ENCODE data around the gene RNU5D-1.

- TF ChIP-seq ZNF317 (CRISPR knock-in tag; IDR thresholded peaks at IDR 0.05; ENCODE audit: borderline replicate concordance, low read depth) (no peak), CTCF (IDR thresholded peaks at IDR 0.05) (no peak), ELF4 (CRISPR knock-in tag; IDR thresholded peaks at IDR 0.05; ENCODE audit: low read depth) (no peak), STAT6 (CRISPR knock-in tag; conservative IDR thresholded peaks at IDR 0.05; ENCODE audit: low read depth) (no peak), ATF6 (CRISPR knock-in tag; IDR thresholded peaks at IDR 0.05) (no peak), ZNF512 (CRISPR knock-in tag; IDR thresholded peaks at IDR 0.05; ENCODE audit: borderline replicate concordance) (no peak), PREB (CRISPR knock-in tag; IDR thresholded peaks at IDR 0.05; ENCODE audit: borderline replicate concordance) (no peak), ATF3 (CRISPR knock-in tag; conservative IDR thresholded peaks at IDR 0.05) (no peak), MAX (CRISPR knock-in tag; IDR thresholded peaks at IDR 0.05) (no peak), GRHL2 (CRISPR knock-in tag; IDR thresholded peaks at IDR 0.05; ENCODE audit: insufficient replicate concordance, severe bottlenecking) (no peak)
Measured at GRCh38 chr1:44707959-44708831, 22.8 kb downstream of the RNU5D-1 start.
